Mesodermal cell (in vitro differentiated cells): ENCODE data around the gene ABCF2.

Source experiments
- H3K27ac ChIP-seq: 2 replicates; pipeline ENCODE4 v1.7.0; 2013; ENCODE audit warnings: mild to moderate bottlenecking, low read depth, low read length, moderate library complexity; ENCODE audit not compliant: severe bottlenecking
- H3K36me3 ChIP-seq: 2 replicates; pipeline ENCODE4 v1.7.1; 2013; ENCODE audit warnings: mild to moderate bottlenecking, low read length, moderate library complexity; ENCODE audit not compliant: control insufficient read depth, insufficient read depth
- H3K4me1 ChIP-seq: one replicate; pipeline ENCODE4 v1.7.1; 2013; ENCODE audit warnings: mild to moderate bottlenecking, low read length; ENCODE audit not compliant: insufficient read depth, control insufficient read depth, poor library complexity, severe bottlenecking
- H3K4me3 ChIP-seq: 2 replicates; pipeline ENCODE4 v1.7.0; 2013; ENCODE audit warnings: low read length, control low read depth, mild to moderate bottlenecking; ENCODE audit not compliant: insufficient read depth, poor library complexity, severe bottlenecking; ENCODE audit errors: extremely low read depth
- H3K9me3 ChIP-seq: 2 replicates; pipeline ENCODE4 v1.7.1; 2013; ENCODE audit warnings: mild to moderate bottlenecking, low read length, moderate library complexity; ENCODE audit not compliant: control insufficient read depth
- WGBS, 2 experiments: methylation state at CpG; one replicate each; pipeline ENCODE4 v1.1.5; 2013; ENCODE audit warnings: missing lambda C conversion rate in 2 of 2; ENCODE audit not compliant: insufficient coverage in 2 of 2; 5-methylcytosine and 5-hydroxymethylcytosine counted together

ABCF2 gene

GRCh38 chr7:151167197-151167961 is 59.6 kb downstream of the ABCF2 start, which contains the start of gene GBX1:
TSS of gene GBX1 (minus strand) at chr7:151167694. CDS start at chr7:151167548, 146 bp downstream.
- Histone ChIP-seq H3K4me3 (peak within 1 kb of the TSS; percentile 44), H3K4me1 (no peaks in the 10 kb centered on the region), H3K9me3 (no peaks in the 10 kb centered on the region), H3K36me3 (no peaks in the 10 kb centered on the region), H3K27ac (no peak within 1 kb of the TSS)
- 0 to 1% methylated on average over 52 to 55 of the region's 101 CpGs for WGBS, 2 experiments

- H3K27ac ChIP-seq: no peak overlapping the region
- H3K4me1 ChIP-seq: no peaks in the 10 kb centered on the region
- H3K36me3 ChIP-seq: no peaks in the 10 kb centered on the region
- WGBS, 2 experiments: 3 to 5% methylated on average over 19 to 29 of the region's 31 CpGs
- no peaks in the 10 kb centered on the region for H3K9me3 ChIP-seq
- H3K4me3 ChIP-seq: peak overlapping the region; percentile 44
Observed at GRCh38 chr7:151166629-151167196, 60.3 kb downstream of the ABCF2 start.
